ENCODE results near the gene CFAP73. TPM values are rescaled to one million over a fixed set of nuclear protein-coding genes. Genes with fewer than 3 reads are reported as not detected.

Gene CFAP73
- polyA plus RNA-seq, 1 donor from 2014 or later: not detected

- TF ChIP-seq EZH2 (IDR thresholded peaks at IDR 0.05; ENCODE audit: borderline replicate concordance, insufficient read depth, low read length, poor library complexity, severe bottlenecking) (no peak), RAD21 (conservative IDR thresholded peaks at IDR 0.05) (no peak), SMC3 (conservative IDR thresholded peaks at IDR 0.05; ENCODE audit: poor library complexity) (no peak), TAF1 (IDR thresholded peaks at IDR 0.05; ENCODE audit: low read depth) (no peak), EP300 (conservative IDR thresholded peaks at IDR 0.05; ENCODE audit: poor library complexity, severe bottlenecking) (no peak), REST (IDR thresholded peaks at IDR 0.05; ENCODE audit: borderline replicate concordance) (no peak), POLR2AphosphoS5 (IDR thresholded peaks at IDR 0.05) (no peak), MXI1 (conservative IDR thresholded peaks at IDR 0.05; ENCODE audit: poor library complexity, severe bottlenecking) (no peak)
- TF ChIP-seq, protein P1, sequence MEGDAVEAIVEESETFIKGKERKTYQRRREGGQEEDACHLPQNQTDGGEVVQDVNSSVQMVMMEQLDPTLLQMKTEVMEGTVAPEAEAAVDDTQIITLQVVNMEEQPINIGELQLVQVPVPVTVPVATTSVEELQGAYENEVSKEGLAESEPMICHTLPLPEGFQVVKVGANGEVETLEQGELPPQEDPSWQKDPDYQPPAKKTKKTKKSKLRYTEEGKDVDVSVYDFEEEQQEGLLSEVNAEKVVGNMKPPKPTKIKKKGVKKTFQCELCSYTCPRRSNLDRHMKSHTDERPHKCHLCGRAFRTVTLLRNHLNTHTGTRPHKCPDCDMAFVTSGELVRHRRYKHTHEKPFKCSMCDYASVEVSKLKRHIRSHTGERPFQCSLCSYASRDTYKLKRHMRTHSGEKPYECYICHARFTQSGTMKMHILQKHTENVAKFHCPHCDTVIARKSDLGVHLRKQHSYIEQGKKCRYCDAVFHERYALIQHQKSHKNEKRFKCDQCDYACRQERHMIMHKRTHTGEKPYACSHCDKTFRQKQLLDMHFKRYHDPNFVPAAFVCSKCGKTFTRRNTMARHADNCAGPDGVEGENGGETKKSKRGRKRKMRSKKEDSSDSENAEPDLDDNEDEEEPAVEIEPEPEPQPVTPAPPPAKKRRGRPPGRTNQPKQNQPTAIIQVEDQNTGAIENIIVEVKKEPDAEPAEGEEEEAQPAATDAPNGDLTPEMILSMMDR (IDR thresholded peaks at IDR 0.05; ENCODE audit: poor library complexity, severe bottlenecking): no peak
- Histone ChIP-seq H3K27ac (ENCODE audit: low read length) (no peak overlapping the region), H3K79me2 (replicated peaks; ENCODE audit: insufficient read depth, low read length) (no peaks in the 10 kb centered on the region), H3K4me3 (ENCODE audit: low read length) (no peak overlapping the region), H3K27me3 (ENCODE audit: insufficient read depth, low read depth, low read length) (peaks cover 37% of the 10 kb centered on the region), H2AFZ (ENCODE audit: low read depth, low read length) (no peak overlapping the region), H3K4me2 (ENCODE audit: low read length) (no peak overlapping the region), H3K36me3 (ENCODE audit: insufficient read depth, low read length) (no peaks in the 10 kb centered on the region), H3K9me2 (ENCODE audit: insufficient read depth, low read length) (no peaks in the 10 kb centered on the region), H3K9me3 (ENCODE audit: low read length) (no peaks in the 10 kb centered on the region), H3K9ac (ENCODE audit: low read length) (no peak overlapping the region), H3F3A (ENCODE audit: insufficient read depth, low read length, poor library complexity, severe bottlenecking) (no peaks in the 10 kb centered on the region), H4K20me1 (ENCODE audit: insufficient read depth) (no peaks in the 10 kb centered on the region)
These were observed 7.8 kb downstream of the CFAP73 start for GRCh38 chr12:113157218-113157859.

GRCh38 chr12:113158439-113159203 lies 9.1 kb downstream of the CFAP73 start:
- no peaks in the 10 kb centered on the region for H4K20me1 ChIP-seq (ENCODE audit: insufficient read depth)
- peaks cover 24% of the 10 kb centered on the region for H3K27me3 ChIP-seq (ENCODE audit: insufficient read depth, low read depth, low read length)
- H3K4me3 ChIP-seq (ENCODE audit: low read length): no peak overlapping the region
- no peaks in the 10 kb centered on the region for H3K9me3 ChIP-seq (ENCODE audit: low read length)
- H3K9me2 ChIP-seq (ENCODE audit: insufficient read depth, low read length): no peaks in the 10 kb centered on the region
- no peak overlapping the region for H3K4me2 ChIP-seq (ENCODE audit: low read length)
- no peak overlapping the region for H3K27ac ChIP-seq (ENCODE audit: low read length)
- no peak for TF ChIP-seq POLR2AphosphoS5 (IDR thresholded peaks at IDR 0.05)
- no peak for TF ChIP-seq REST (IDR thresholded peaks at IDR 0.05; ENCODE audit: borderline replicate concordance)
- TF ChIP-seq MXI1 (conservative IDR thresholded peaks at IDR 0.05; ENCODE audit: poor library complexity, severe bottlenecking): no peak
- no peak for TF ChIP-seq RAD21 (conservative IDR thresholded peaks at IDR 0.05)
- TF ChIP-seq SMC3 (conservative IDR thresholded peaks at IDR 0.05; ENCODE audit: poor library complexity): no peak
- TF ChIP-seq, protein P1 (IDR thresholded peaks at IDR 0.05; ENCODE audit: poor library complexity, severe bottlenecking): no peak
- TF ChIP-seq EP300 (conservative IDR thresholded peaks at IDR 0.05; ENCODE audit: poor library complexity, severe bottlenecking): no peak
- no peak for TF ChIP-seq EZH2 (IDR thresholded peaks at IDR 0.05; ENCODE audit: borderline replicate concordance, insufficient read depth, low read length, poor library complexity, severe bottlenecking)
- TF ChIP-seq TAF1 (IDR thresholded peaks at IDR 0.05; ENCODE audit: low read depth): no peak
- H3F3A ChIP-seq (ENCODE audit: insufficient read depth, low read length, poor library complexity, severe bottlenecking): no peaks in the 10 kb centered on the region
- H3K9ac ChIP-seq (ENCODE audit: low read length): no peak overlapping the region
- H2AFZ ChIP-seq (ENCODE audit: low read depth, low read length): no peak overlapping the region
- H3K36me3 ChIP-seq (ENCODE audit: insufficient read depth, low read length): no peaks in the 10 kb centered on the region
- H3K79me2 ChIP-seq (replicated peaks; ENCODE audit: insufficient read depth, low read length): no peaks in the 10 kb centered on the region

Data from neural cell (in vitro differentiated cells).